Endothelial cell of umbilical vein (primary cell): ENCODE measurements around the gene EIF4E.
"Not testable (repeated sequence)": the region's sequence is repeated elsewhere in the genome, so short reads cannot be mapped to it uniquely, and the experiment has no call there.

ENCODE experiments used
- MYC ChIP-seq: IDR thresholded peaks from one replicate; pipeline ENCODE4 v1.6.1; 2011; ENCODE audit warnings: mild to moderate bottlenecking, low read depth, low read length
- POLR2A ChIP-seq: IDR thresholded peaks from 2 replicates; pipeline ENCODE4 v1.6.1; 2012; ENCODE audit warnings: low read depth, mild to moderate bottlenecking, control low read depth, low read length
- POLR2AphosphoS5 ChIP-seq: IDR thresholded peaks from 2 replicates; pipeline ENCODE4 v1.6.1; 2012; ENCODE audit warnings: low read depth, mild to moderate bottlenecking, control low read depth, low read length, moderate library complexity; ENCODE audit not compliant: insufficient read depth
- TF ChIP-seq, protein P1 (sequence below), 2 donors: IDR thresholded peaks; 1 replicate in 1 of 2; 2 replicates in 1 of 2; pipeline ENCODE4 v1.5.1; 2011; ENCODE audit warnings: low read length in 2 of 2, mild to moderate bottlenecking in 2 of 2, moderate library complexity in 2 of 2, control low read depth in 1 of 2, inconsistent platforms in 1 of 2, low read depth in 1 of 2; ENCODE audit not compliant: insufficient read depth in 1 of 2; ENCODE audit errors: extremely low read depth in 1 of 2

DNA sequence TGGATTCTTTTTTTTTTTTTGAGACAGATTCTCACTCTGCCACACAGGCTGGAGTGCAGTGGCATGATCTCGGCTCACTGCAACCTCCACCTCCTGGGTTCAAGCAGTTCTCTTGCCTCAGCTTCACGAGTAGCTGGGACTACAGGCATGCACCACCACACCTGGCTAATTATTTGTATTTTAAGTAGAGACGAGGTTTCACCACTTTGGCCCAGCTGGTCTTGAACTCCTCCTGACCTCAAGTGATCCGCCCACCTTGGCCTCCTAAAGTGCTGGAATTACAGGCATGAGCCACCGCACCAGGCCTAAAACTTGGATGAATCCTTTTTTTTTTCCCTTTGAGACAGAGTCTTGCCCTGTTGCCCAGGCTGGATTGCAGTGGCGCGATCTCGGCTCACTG is 18.2 kb downstream of the EIF4E start:
- TF ChIP-seq POLR2AphosphoS5, MYC, POLR2A: not testable (repeated sequence)
- TF ChIP-seq, protein P1, sequence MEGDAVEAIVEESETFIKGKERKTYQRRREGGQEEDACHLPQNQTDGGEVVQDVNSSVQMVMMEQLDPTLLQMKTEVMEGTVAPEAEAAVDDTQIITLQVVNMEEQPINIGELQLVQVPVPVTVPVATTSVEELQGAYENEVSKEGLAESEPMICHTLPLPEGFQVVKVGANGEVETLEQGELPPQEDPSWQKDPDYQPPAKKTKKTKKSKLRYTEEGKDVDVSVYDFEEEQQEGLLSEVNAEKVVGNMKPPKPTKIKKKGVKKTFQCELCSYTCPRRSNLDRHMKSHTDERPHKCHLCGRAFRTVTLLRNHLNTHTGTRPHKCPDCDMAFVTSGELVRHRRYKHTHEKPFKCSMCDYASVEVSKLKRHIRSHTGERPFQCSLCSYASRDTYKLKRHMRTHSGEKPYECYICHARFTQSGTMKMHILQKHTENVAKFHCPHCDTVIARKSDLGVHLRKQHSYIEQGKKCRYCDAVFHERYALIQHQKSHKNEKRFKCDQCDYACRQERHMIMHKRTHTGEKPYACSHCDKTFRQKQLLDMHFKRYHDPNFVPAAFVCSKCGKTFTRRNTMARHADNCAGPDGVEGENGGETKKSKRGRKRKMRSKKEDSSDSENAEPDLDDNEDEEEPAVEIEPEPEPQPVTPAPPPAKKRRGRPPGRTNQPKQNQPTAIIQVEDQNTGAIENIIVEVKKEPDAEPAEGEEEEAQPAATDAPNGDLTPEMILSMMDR (IDR thresholded peaks at IDR 0.05; ENCODE audit: extremely low read depth in 1 of 2, insufficient read depth in 1 of 2, low read depth in 1 of 2, low read length in 2 of 2) = not testable (repeated sequence)
